ENCODE results near the gene EIF4E3. TPM values are rescaled to one million over a fixed set of nuclear protein-coding genes. Genes with fewer than 3 reads are reported as not detected.

The EIF4E3 gene
- total RNA-seq, 3 donors from 2014 or later (not counting 1 experiment from before 2014, with no cell fraction given) = 44.9 to 52.2 (median 46.7) TPM

- H3K9me3 ChIP-seq (ENCODE audit: control insufficient read depth, insufficient read depth, low read length) = no peaks in the 10 kb centered on the region
- no peaks in the 10 kb centered on the region for H3K4me1 ChIP-seq (ENCODE audit: control insufficient read depth, insufficient read depth, low read length)
- H3K36me3 Mint-ChIP-seq = no peaks in the 10 kb centered on the region
- no peaks in the 10 kb centered on the region for H3K27me3 Mint-ChIP-seq (ENCODE audit: low read depth in 2 of 2)
- intact Hi-C loops (cut with micrococcal nuclease) = no loop called here
- 92% methylated on average over 10 of the region's 10 CpGs for WGBS (ENCODE audit: insufficient coverage)
- H3K4me3 ChIP-seq (ENCODE audit: low read length) = no peak overlapping the region
- TF ChIP-seq CTCF (IDR thresholded peaks at IDR 0.05) = no peak
- H3K27ac Mint-ChIP-seq = no peak overlapping the region
- H3K27me3 ChIP-seq (ENCODE audit: control insufficient read depth, insufficient read depth, low read length) = no peaks in the 10 kb centered on the region
- DNase-seq (no peak), ATAC-seq (no peak)
- H3K4me3 Mint-ChIP-seq = no peak overlapping the region
- H3K36me3 ChIP-seq (ENCODE audit: control insufficient read depth, insufficient read depth, low read length) = no peaks in the 10 kb centered on the region
- H3K27ac ChIP-seq (ENCODE audit: low read length) = no peak overlapping the region
- no peaks in the 10 kb centered on the region for H3K9me3 Mint-ChIP-seq
- no peaks in the 10 kb centered on the region for H3K4me1 Mint-ChIP-seq
These were observed 88.7 kb downstream of the EIF4E3 start for GRCh38 chr3:71636482-71636881.

GRCh38 chr3:71636001-71636400 lies 89.2 kb downstream of the EIF4E3 start:
- H3K9me3 Mint-ChIP-seq = no peaks in the 10 kb centered on the region
- TF ChIP-seq CTCF (IDR thresholded peaks at IDR 0.05) = no peak
- ATAC-seq (no peak), DNase-seq (no peak)
- 98% methylated on average over 8 of the region's 9 CpGs for WGBS (ENCODE audit: insufficient coverage)
- Histone ChIP-seq H3K36me3 (ENCODE audit: control insufficient read depth, insufficient read depth, low read length) (no peaks in the 10 kb centered on the region), H3K9me3 (ENCODE audit: control insufficient read depth, insufficient read depth, low read length) (no peaks in the 10 kb centered on the region), H3K27ac (ENCODE audit: low read length) (no peak overlapping the region), H3K4me1 (ENCODE audit: control insufficient read depth, insufficient read depth, low read length) (no peaks in the 10 kb centered on the region), H3K4me3 (ENCODE audit: low read length) (no peak overlapping the region), H3K27me3 (ENCODE audit: control insufficient read depth, insufficient read depth, low read length) (no peaks in the 10 kb centered on the region)
- no peak overlapping the region for H3K27ac Mint-ChIP-seq
- H3K36me3 Mint-ChIP-seq = no peaks in the 10 kb centered on the region
- no peak overlapping the region for H3K4me3 Mint-ChIP-seq
- H3K4me1 Mint-ChIP-seq = no peaks in the 10 kb centered on the region
- intact Hi-C loops (cut with micrococcal nuclease) = no loop called here
- H3K27me3 Mint-ChIP-seq (ENCODE audit: low read depth in 2 of 2) = no peaks in the 10 kb centered on the region

- Mint-ChIP-seq H3K36me3 (no peaks in the 10 kb centered on the region), H3K27me3 (ENCODE audit: low read depth in 2 of 2) (no peaks in the 10 kb centered on the region), H3K9me3 (no peaks in the 10 kb centered on the region), H3K4me1 (no peaks in the 10 kb centered on the region), H3K27ac (no peak overlapping the region), H3K4me3 (no peak overlapping the region)
- TF ChIP-seq CTCF (IDR thresholded peaks at IDR 0.05) = no peak
- Histone ChIP-seq H3K36me3 (ENCODE audit: control insufficient read depth, insufficient read depth, low read length) (no peaks in the 10 kb centered on the region), H3K9me3 (ENCODE audit: control insufficient read depth, insufficient read depth, low read length) (no peaks in the 10 kb centered on the region), H3K27ac (ENCODE audit: low read length) (no peak overlapping the region), H3K4me3 (ENCODE audit: low read length) (no peak overlapping the region), H3K27me3 (ENCODE audit: control insufficient read depth, insufficient read depth, low read length) (no peaks in the 10 kb centered on the region), H3K4me1 (ENCODE audit: control insufficient read depth, insufficient read depth, low read length) (no peaks in the 10 kb centered on the region)
- DNase-seq (no peak), ATAC-seq (no peak)
- intact Hi-C loops (cut with micrococcal nuclease) = no loop called here
These were observed 90.5 kb downstream of the EIF4E3 start for GRCh38 chr3:71634671-71635070.

- ATAC-seq (peak in 1 of 3 donors; percentile 48), DNase-seq (no peak)
- H3K27me3 Mint-ChIP-seq (ENCODE audit: low read depth in 2 of 2) = no peaks in the 10 kb centered on the region
- H3K27ac Mint-ChIP-seq = no peak overlapping the region
- Histone ChIP-seq H3K9me3 (ENCODE audit: control insufficient read depth, insufficient read depth, low read length) (no peaks in the 10 kb centered on the region), H3K27ac (ENCODE audit: low read length) (no peak overlapping the region), H3K27me3 (ENCODE audit: control insufficient read depth, insufficient read depth, low read length) (no peaks in the 10 kb centered on the region), H3K4me1 (ENCODE audit: control insufficient read depth, insufficient read depth, low read length) (no peaks in the 10 kb centered on the region), H3K36me3 (ENCODE audit: control insufficient read depth, insufficient read depth, low read length) (no peaks in the 10 kb centered on the region), H3K4me3 (ENCODE audit: low read length) (no peak overlapping the region)
- no peaks in the 10 kb centered on the region for H3K36me3 Mint-ChIP-seq
- no peak overlapping the region for H3K4me3 Mint-ChIP-seq
- WGBS (ENCODE audit: insufficient coverage) = 20% methylated on average over 1 of the region's 2 CpGs
- intact Hi-C loops (cut with micrococcal nuclease) = no loop called here
- no peaks in the 10 kb centered on the region for H3K9me3 Mint-ChIP-seq
- TF ChIP-seq CTCF (IDR thresholded peaks at IDR 0.05) = no peak
- no peaks in the 10 kb centered on the region for H3K4me1 Mint-ChIP-seq
These were observed 95.5 kb downstream of the EIF4E3 start for GRCh38 chr3:71629711-71630110.

Data from natural killer cell (primary cell).